Renal cortical epithelial cell (primary cell): ENCODE results near the gene FAH. TPM values are rescaled to one million over a fixed set of nuclear protein-coding genes. Genes with fewer than 3 reads are reported as not detected.
A peak's percentile ranks its signal among the peaks of the same experiment; 100 is the strongest.
"Not testable (repeated sequence)": the region's sequence is repeated elsewhere in the genome, so short reads cannot be mapped to it uniquely, and the experiment has no call there.

Experiments
- DNase-seq: peaks from one replicate; pipeline ENCODE4 v3.0.0-alpha.2; 2011; ENCODE audit warnings: low read depth
- total RNA-seq: library from RNA; depleted of rRNA; stranded (reverse); fragments of >200 nt; gene quantifications from 2 replicates; pipeline ENCODE4 v1.2.3, GENCODE V29; 2014

The FAH gene
- total RNA-seq: 21.4 and 44.9 TPM in 2 replicates

DNA sequence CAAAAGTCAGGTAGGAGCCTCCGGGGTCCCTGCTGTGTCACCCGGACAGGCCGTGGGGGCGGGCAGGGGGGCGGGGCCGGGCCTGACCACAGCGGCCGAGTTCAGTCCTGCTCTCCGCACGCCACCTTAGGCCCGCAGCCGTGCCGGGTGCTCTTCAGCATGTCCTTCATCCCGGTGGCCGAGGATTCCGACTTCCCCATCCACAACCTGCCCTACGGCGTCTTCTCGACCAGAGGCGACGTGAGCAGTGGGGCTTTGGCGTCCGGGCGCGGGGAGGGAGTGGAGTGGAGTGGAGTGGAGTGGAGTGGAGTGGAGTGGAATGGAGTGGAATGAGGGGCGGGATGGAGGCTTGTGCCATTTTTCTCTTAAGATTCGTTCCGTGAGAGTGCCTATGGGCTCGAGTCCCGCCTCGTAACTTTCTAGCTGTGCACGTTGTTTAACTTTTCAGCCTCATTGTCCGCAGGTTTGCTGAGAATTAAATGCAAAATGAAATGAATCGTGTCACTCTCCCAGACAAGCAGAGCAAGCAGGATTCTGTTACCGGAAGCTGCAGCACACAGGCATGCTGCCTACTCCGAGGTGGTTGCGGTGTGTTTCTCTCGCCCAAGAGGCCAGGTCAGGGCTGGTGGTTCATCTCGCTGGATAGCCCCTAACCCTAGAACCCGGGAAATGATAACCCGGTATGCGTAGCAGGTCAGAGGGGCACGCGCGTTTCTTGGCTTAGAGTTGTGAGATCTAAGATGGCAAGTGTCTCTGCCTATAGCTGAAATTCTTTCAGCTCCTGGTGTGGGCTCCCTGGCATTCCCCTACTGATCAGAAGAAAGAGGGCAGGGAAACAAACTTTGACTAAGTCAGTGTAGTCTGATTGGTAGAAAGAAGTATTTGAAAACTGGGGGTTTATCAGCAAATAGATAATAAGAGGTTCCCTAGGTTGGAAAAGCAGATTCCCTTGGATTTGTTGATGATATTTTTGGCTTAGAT lies at the start of gene FAH:
Gene FAH (plus strand): TSS at position 104 of the 981 bp plus-strand sequence. CDS start 56 bp downstream, at position 160.
- DNase-seq: peak; percentile 62

DNA sequence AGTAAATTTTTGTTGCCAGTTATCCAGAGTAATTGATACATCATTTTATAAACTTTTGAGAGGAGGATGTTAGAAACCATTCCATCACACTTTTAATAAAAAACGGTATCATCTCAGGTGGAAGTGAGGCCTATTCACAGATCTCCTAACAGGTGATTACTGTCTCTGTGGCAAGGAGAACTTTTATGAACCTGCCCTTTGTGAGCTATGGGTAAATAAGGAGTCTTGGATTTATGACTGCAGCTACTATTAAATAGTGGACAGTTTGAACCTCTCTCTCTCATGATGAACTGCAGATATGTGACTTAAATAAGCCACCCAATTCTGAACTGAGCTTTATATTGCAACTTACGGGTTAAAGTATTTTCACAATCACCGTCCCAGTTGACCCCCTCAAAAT lies 47.6 kb upstream of the FAH start:
- DNase-seq: no peak

DNA sequence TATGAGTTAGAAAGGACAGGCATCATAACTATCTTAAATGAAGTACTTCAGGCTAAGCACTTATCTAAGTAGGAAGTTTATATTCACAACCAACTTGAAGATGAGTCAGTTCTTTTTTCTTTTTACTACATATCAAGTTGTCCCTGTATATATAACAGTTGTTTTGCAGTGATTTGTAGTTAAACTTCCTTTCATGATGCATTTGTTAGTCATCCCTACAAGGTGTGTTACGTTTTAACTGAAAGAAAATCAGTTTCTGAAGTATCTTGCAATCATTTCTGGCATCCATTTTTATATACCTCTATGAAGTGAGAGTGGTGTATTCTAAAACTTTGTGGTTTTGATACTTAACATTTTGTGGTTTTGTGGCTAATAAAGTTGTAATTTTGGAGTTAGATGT lies 47.2 kb upstream of the FAH start:
- peak; percentile 76 for DNase-seq

DNA sequence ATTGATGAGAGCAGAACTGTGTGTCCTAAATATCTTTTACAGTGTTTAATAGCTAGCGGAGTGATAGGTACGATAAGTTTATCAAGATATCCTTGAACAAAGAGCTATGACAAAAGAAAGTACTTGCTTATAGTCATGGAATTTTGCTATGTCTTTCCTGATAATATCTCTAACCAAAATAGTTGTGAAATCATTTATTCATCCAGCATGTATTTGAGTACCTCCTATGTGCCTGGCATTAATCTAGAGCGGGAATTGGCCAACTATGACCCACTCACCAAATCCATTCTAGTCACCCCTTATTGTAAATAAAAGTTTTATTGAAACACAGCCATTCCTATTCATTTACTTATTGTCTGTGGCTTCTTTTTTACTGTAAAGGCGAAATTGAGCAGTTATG lies 46.7 kb upstream of the FAH start:
- DNase-seq: no peak

DNA sequence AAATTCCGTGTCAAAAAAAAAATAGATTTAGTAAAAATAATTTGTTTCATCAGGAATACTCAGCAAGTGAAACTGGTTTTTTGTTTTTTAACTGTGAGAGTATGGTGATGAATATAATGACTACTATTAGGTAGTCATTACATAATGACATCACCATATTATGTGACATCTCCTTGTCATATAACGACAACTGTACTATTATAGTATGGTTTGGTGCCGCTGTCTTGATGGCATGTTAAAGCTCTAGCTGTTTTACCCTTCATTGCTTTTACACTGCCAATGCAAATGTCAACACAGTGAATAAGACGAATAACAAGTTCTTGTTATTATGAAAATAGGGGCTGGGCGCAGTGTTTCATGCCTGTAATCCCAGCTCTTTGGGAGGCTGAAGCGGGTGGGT lies 45.6 kb upstream of the FAH start:
- no peak for DNase-seq

DNA sequence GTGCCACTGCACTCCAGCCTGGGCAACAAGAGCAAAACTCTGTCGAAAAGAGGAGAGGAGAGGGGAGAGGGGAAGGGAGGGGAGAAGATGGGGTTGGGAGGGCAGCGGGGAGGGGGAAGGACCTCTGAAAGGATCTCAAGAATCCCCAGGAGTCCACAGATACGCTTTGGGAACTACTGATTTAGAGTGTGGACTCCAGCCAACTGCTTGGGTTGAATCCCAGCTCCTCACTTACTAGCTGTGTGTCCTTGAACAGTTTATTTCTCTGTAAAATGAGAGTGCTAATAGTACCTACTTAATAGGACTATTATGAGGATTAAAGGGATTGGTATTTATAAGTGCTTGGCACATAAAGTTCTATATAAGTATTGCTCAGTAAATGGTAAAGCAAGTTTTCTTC lies 45.0 kb upstream of the FAH start:
- no peak for DNase-seq

DNA sequence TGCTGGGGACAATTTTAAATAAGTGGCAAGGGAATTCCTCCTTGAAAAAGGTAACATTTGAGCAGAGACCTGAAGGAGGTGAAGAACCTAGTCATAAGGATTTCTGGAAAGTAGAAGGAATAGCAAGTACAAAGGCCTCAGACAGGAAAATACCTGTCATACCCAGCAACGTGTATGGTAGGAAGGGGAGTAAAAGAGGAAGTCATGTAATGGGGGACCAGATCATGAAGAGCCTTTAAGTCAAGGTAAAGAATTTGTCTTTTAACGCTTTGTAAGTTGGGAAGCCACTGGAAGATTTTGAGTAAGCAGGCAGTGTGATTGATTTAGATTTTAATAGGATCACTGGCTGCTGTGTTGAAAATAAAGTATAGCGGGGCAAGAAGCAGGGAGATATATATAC lies 43.4 kb upstream of the FAH start:
- no peak for DNase-seq

DNA sequence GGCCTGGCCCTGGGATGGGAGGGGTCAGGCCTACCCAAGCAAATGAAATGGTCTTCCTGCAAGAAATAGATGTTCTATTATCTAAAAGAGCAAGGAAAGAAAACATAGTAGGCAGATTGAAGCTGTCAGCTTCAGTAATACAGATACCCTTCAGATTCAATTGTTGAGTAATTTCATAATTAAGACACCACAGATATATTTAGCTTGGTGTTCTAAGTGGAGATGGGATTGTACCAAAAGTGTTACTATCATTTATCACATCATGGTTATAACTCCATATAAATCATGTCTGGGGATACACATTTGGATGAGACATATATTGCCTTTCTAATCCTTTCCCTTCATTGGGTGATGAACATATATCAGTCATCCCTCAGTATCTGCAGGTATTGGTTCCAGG lies 41.9 kb upstream of the FAH start:
- no peak for DNase-seq

DNA sequence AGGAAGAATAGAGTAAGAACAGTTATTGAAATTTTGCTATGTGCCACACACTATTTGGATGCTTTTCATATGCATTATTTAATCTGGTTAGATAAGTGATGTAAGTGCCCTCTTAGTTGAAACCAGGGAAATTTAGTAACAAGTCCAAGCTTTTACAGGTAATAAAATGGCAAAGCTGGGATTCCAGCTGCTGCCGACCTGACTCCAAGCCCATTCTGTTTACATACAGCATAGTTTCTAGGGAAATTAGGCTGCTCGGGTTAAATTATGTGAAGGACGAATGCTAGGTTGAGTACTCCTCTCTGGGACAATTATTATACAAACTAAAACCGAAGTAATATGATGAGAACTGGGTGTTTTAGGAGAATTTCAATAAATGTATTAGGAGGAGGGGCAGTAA lies 38.7 kb upstream of the FAH start:
- no peak for DNase-seq

DNA sequence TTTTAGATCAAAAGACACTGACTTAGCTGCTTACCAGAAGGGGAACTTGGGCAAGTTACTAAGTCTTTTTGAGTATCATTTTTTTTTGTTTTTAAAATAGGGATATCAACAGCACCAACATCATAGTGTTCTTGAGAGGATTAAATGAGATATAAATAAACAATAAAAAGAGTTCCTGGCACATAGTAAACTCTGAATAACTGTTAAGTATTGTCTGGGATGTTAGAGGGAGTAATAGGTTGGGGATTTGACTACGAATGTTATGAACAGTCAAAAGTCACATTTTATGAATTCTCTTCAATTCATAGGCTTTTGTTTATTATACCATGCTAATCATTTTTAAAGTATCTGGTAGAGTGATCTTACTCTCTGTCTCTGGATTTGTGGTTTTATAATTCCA lies 37.8 kb upstream of the FAH start:
- DNase-seq: no peak

DNA sequence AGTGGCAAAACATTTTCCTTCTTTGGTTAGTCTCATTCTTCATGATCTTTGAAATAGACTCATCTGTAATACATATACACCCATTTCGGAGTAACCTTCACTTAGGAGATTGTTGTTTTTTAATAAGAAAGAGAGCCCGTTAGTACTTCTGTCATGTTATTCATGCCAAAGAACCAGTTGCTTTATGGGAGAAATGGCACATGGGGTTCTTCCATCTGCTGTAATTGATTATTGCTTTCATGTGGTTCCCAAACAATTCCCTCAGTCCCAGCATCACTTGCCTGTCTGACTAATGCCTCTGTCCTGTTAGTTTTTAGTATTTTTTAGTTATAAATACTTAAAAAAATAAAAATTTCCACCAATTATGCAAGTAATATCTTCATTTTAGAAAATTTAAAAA lies 33.8 kb upstream of the FAH start:
- no peak for DNase-seq

DNA sequence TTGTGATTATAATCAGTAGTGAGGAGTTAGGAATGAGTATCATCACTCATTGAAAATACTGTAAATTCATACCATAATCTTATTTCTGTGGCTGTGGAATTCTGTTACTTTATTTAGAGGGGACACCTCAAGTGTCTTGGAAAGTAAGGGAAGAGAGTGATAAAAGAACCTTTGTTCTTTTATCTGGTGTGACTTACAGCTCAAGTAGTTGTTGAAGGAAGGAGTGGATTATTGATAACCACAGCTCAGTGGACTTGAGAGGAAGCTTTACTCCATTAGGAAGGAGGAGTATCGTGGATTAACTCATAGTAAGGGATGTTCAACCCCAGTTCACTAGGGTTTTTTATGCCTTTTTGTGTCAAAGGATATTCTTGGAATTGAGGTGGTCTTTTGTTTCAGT lies 32.2 kb upstream of the FAH start:
- no peak for DNase-seq

DNA sequence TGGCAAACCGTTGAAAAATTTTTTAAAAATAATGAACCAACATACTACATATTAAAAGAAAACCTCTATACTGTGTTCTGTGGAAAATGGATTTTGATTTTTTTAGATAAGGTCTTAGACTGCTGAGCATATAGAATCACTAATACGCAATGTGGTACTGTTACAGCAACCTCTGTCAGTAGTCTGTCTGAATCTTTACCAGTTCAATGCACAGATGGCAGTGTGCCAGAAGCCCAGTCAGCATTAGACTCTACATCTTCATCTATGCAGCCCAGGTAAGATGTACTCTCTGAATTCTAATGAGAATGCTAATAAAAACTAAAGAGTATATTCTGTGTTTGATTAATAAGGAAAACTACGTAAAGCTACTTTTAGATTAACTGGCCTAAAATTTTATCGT lies 31.3 kb upstream of the FAH start:
- DNase-seq: no peak

DNA sequence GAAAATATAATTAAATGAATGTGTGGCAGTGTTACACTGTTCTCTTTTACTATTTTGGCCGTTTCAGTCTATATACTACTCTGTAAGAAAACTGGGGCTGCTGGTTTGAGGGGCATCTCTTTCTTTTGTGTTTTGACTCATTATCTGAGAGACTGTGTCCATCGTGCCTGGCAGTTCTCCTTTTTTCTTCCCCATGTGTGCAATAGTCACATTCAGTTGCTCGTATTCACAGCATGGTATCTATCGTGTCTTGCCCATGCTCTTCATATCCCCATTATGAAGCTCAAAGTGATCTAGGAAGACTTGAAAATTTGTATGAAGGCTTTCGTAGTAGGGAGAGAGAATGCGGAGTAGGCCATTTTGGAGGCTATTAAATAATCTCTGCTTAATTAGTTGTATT lies 29.8 kb upstream of the FAH start:
- DNase-seq: no peak

DNA sequence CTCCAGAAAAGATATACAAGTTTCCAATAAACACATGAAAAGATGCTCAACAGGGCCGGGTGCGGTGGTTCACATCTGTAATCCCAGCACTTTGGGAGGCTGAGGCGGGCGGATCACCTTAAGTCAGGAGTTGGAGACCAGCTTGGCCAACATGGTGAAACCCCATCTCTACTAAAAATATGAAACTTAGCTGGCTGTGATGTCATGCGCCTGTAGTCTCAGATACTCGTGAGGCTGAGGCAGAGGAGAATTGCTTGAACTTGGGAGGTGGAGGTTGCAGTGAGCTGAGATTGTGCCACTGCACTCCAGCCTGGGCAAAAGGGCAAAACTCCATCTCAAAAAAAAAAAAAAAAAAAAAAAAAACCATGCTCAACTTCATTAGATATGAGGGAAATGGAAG lies 25.5 kb upstream of the FAH start:
- DNase-seq: not testable (repeated sequence)

DNA sequence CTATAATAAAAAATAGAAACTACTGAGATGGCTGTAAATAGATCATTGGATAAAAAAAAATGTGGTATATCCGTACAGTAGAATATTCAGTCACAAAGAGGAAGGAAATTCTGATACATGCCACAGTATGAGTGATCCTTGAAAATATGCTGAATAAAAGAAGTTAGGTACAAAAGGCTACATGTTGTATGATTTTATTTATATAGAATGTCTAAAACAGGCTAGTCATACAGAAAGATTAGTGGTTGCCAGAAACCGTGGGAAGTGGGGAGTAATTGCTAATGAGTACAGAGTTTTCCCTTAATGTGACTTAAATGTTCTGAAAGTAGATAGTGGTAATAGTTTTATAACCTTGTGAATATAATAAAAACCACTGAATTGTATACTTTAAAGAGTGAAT lies 24.9 kb upstream of the FAH start:
- DNase-seq: no peak

DNA sequence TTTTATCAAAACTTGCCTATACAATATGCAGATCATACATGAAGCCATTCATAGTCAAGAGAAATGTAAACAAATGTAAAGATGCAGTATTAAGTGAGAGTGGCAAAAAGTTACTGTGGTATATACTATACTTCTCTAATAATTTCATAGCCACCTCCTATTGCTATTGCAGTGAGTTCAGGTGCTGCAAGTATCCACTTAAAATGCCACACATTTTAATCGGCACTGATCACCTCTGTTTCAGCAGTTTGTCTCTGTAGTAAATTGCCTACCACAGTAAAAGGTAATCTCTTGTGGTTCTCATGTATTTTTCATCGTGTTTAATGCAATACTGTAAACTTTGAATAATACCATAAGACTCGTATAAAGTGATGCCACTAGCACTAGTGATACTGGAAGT lies 20.4 kb upstream of the FAH start:
- DNase-seq: no peak

DNA sequence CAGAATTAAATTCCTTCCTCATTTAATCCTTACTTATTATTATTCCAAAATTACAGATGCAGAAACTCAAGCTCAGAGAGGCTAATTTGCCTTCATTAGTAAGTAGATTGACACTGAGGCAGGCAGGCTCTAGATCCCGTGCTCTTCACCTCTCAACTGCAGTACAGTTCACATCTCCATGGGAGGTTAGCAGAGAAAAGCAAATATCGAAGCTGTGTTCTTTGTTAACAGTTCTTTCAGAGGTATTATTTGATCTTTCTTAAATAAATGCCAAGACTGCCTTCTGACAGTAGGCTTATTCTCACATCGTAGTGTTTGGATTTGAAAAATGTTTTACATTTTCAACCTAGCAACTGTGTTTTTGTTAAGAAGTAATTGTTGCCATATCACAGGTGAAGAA lies 15.9 kb upstream of the FAH start:
- DNase-seq: no peak

DNA sequence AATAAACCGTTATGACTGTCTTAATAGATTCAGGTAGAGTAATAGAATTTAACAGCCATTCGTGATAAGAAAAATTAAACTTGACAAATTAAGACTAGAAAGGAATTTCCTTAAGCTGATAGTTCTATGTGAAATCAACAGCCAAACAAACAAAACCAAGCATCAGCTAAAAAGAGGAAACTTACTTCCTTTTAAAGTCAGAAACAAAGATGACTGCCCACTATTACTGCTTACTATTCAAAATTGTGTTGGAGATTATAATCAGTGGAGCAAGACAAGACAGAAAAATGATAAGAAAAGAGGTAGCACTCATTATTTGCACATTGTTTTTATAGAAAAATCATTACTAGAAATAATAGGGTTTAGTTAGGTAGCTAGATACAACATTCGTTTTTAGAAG lies 13.8 kb upstream of the FAH start:
- DNase-seq: no peak

DNA sequence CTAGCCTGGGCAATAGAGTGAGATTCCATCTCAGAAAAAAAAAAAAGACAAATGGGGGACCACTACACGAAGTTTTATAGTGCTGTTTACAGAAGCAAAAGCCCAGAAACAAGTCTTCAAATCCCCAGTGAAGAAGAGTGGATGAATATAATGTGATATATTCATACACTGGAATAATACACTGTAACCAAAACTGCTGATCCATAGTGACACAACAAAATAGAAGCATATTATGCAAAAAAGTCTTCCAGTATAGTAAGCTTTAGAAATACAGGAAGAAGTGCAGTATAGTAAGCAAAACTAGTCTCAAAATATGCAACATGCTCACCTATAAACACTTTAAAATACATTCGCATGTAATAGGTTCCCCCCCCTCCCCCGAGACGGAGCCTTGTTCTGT lies 11.9 kb upstream of the FAH start:
- no peak for DNase-seq

DNA sequence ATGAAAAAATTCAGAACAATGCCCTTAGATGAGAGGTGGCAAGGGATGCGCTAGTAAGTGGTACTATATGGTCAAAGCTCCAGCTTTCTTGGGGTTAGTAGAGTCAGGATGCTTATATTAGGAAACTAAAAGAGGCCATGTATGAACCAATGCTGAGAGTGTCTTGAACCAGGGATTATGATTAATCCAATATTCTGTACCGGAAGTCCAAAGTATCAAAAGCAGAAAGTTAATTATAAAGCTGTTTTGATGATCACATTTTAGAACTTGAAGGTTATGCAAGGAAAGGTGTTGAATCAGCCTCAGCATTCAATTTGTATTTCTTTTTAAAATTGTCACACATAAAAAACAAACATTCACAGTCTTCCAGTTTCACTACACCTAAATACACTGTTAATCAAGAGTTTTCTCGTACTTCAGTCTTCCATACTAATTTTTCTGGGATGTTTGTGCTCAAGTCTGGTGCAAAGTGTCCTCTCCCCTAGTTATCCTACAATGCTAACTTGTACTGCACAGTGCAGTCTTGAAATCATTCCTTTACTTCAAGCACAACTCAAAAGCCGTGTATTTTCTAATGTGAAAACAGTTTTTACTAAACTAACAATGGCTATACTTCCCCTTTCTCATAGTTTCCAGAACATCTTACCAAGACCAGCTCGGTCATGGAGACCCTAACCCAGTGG lies 10.7 kb upstream of the FAH start:
- peak; percentile 33 for DNase-seq

DNA sequence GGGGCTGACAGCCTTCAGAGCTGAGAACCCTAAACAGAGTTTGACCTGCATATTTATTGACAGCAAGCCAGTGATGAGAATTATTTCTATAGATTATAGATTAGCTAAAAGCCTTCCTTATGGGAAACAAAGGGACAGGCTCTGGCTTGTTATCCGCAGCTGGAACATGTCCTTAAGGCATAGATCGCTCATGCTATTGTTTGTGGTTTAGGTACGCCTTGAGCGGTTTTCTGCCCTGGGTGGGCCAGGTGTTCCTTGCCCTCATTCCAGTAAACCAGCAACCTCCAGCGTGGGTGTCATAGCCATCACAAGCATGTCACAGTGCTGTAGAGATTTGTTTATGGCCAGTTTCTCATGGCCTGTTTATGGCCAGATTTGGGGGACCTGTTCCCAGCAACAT lies 10.2 kb upstream of the FAH start:
- no peak for DNase-seq

DNA sequence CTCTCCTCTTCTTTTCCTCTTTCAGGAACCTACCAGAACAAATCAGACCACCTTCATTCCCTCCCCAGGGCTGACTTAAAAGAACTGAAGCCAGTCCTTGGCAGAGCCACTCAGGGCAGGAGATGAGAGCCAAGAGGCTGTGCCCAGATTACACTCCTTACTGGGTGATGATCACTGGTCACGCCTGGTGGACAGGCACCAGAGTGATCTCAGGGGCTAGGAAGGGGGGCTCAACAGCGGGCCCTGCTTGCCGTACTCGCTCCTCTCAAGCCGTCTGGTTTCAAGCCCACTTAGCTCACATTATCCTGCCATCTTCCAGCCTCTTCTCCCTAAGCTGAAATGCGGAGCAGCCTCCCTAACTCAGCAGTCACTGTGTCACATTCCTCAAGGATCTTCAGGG lies 1.7 kb upstream of the FAH start:
- DNase-seq: no peak
